Activated naive CD8-positive, alpha-beta T cell treated with anti-CD3 and anti-CD28 coated beads, Interleukin-2, amount 50 U/mL, for 16 hours (primary cell): ENCODE results near the gene CEP170B.
"Not testable (repeated sequence)": the region's sequence is repeated elsewhere in the genome, so short reads cannot be mapped to it uniquely, and the experiment has no call there.

ENCODE experiments used
- DNase-seq: peaks from one replicate; pipeline ENCODE4 v3.0.0-alpha.2; 2020; ENCODE audit warnings: low read depth, low spot score

Gene CEP170B

GRCh38 chr14:104865081-104865630, at the start of gene CEP170B:
TSS of gene CEP170B (plus strand) at chr14:104865268. CDS start at chr14:104868451, 3,183 bp downstream.
- no peak for DNase-seq

- DNase-seq = no peak
These were observed 48.5 kb upstream of the CEP170B start for GRCh38 chr14:104816616-104816884.

DNA sequence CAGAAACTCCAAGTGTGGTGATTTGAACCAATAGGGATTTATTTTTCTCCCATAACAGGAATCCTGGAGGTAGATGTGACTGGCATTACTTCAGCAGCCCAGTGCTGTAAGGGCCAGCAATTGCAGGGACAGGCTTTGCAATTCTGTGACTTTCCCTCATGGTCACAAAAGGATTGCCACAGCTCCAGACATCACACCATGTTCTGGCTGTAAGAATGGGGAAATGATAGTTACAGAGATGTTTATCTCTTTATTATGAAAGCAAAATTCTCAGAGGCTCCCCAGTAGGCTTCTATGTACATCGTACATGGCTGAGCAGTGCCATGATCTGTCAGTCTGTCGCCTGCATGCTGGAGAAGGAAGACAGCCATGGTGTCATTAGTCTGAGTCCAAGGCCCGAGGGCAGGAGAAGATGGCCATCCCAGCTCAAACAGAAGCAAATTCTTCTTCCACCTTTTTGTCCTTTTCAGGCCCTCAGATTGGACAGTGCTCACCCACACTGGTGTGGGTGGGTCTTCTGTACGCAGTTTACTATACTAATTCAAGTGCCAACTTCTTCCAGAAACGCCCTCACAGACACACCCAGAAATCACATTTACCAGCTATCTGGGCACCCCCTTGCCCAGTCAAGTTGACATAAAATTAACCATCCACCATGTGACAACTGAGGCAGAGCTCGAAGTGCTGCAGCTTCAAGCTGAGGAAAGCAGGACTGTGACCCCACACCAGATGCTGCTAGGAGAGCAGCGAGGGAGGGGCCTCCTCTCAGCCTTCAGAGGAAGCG, 46.9 kb upstream of the CEP170B start:
- DNase-seq = no peak

DNA sequence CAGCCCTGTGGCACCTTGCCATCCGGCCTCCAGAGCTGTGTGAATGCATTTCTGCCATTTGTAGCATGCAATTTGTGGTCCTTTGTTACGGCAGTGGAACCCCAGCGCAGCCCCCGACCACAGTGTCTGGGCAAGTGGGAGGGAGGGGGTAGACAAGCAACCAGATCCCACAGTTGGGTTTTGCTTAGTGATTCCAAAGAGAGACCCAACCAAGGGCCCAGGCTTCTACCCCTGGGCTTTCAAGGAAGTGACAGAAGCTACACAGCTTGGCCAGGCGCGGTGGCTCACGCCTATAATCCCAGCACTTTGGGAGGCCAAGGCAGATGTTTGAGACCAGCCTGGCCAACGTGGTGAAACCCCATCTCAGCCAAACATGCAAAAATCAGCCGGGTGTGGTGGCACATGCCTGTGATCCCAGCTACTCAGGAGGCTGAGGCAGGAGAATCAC, 46.3 kb upstream of the CEP170B start:
- DNase-seq = no peak

- no peak for DNase-seq
These were observed 45.7 kb upstream of the CEP170B start for GRCh38 chr14:104819361-104819781.

DNA sequence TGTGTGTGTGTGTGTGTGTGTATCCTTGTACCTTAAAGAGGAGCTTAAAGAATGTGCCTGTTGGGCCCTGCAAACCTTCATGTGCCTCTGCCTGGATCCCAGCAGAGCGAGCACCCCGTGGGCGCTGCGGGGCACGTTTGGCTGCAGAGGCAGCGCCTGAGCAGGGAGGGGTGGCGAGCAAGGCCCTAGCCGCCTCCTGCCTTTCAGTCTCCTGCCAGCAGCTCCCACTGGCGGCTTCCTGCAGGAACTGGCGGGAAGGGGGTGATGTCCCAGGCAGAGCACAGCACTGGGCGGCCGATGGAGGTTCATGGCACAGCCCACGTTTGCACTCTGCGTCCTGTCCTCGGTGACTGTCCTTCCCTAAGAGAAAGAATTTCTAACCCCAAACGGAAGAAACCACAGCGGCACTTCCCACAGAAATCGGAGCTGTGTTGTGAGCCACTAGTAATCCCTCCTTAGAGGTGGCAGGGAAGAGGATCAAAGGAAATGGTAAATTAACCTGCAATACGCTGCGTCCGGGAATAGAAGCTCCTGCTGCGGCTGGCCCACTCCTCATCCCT, 44.3 kb upstream of the CEP170B start:
- DNase-seq = no peak

DNA sequence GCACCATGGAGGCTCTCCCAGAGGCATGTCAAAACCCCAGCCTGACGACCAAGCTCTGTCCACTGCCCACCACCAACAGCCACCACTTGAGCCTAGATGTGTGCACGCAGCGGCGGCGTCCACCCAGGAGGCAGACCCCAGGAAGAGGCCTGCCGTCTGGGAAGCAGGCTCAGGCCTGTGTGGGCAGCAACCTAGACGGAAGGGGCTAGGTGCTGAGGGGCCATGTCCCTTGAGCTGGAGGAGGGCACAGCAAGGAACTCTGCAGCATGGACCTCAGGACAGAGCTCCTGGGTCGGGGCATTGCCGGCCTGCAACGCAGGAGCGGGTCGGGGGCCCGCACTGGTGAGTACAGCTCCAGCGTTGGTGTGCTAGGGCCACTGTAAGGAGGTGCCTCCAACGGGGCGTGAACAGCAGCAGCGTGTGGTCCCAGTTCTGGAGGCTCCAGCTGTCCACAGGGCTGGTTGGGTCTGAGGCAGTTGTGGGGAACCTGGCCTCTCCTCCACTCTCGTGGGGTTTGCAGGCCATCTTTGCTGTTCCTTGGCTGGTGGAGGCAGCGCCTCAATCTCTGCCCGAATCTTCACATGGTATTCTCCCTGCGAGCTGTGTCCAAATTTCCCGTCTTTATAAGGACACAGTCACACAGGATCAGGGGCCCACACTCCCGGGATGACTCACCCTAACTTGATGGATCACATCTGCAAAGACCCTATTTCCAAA, 43.7 kb upstream of the CEP170B start:
- no peak for DNase-seq

- DNase-seq = no peak
These were observed 43.0 kb upstream of the CEP170B start for GRCh38 chr14:104821971-104822608.

- DNase-seq = no peak
These were observed 42.0 kb upstream of the CEP170B start for GRCh38 chr14:104822821-104823615.

DNA sequence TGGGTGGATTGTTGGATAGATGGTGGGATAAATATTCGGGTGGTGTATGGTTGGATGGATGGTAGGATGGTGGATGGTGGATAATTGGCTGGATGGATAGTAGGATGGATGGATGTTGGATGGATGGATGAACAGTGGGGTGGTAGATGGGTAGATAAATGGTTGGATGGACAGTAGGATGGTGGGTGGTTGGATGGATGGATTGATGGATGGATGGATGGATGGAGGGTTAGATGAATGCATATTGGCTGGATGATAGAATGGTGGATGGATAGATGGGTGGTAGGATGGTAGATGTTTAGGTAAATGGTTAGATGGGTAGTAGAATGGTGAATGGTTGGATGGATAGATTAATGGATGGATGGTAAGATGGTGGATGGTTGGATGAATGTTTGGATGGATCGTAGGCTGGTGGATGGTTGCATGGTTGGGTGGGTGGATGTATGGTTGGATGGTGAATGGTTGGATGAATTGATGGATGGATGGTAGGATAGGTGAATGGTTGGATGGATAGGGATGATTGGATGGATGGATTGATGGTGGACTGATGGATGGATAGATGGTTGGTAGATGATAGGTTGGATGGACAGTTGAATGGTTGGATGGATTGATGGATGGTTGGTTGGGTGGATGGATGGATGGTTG, 40.6 kb upstream of the CEP170B start:
- DNase-seq = no peak

DNA sequence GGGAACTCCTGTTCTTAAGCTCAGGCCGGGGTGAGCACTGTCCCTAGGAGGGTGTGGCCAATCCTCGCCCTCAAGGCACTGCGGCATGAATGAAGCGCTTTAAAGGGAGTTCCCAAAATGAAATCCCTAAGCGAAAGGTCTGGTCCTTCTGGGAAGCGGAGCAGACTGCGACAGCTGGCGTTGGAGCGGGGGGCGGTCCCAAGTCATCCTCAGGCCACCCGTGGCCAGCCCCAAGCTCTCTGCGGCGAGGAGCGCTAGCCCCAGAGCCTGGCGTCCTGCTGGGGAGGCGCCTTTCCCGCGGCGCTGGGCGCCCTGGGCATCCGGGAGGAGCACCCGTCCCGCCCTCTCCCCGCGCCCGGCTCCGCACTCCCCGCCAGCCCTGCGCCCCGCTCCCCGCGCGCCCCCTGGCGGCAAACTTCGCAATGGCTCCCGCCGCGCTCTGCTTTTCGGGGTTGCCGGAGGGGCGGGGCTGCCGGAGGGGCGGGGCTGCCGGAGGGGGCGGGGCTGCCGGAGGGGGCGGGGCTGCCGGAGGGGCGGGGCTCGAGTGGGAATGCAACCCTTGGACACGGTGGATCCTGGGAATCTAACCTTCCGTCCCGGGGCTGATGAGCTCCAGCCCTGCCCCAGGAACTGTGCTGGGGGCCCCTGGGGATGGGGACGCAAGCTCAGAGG, 38.7 kb upstream of the CEP170B start:
- DNase-seq = peak; percentile 86

DNA sequence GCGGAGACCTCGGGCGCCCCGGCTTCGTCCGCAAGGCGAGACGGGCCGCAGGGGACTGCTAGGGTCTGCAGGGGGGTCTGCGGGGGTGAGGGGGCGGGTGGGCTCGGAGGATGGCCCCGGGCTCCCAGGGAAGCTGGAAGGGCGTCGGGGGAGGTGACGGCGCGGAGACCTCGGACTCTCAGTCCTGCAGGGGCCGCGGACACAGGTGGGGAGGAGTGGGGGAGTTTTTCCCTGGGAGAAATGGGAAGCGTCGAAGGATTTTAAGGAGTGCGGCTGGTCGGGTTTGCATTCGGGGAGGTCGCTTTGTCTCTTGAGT, 38.2 kb upstream of the CEP170B start:
- no peak for DNase-seq

DNA sequence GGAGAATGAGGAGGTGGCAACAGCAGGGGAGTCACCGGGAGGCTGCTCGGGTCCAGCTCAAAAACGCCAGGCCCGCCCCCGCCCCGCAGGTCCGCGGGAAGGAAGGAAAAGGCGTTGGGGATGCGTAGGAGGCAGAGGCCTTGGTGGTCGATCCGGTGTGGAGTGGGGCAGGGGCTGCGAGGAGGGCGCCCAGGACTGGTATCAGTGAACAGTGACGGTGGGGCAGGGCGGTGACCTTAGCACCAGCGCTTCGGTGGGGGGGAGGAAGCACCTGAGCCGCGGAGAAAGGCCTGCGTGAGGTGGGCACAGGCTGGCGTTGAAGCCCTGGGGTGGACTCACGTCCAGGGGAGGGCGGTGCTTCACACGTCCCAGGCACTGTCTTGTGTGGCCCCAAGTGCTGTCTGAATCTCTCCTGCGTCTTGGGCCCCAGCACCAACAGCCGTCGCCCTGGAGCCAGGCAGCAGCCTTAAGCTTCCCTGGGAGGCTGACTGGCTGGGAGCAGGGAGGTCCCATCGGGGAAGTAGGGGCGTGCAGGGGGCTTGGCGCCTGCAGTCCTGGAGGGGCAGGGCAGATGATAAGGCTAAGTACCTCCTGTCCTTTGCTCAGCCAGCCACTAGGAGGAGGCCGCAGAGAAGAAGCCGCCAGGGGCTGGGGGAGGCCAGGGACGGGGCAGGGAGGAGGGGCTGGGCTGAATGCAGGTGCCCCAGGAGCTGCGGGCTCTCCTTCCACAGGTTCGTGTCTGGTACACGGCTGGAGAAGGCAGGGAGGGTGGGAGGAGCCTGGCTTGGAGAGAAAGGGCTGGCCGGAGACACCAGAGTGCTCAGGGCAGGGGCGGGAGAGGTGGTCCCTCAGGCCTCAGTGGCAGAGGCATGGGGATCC, 37.7 kb upstream of the CEP170B start:
- DNase-seq = peak; percentile 37

- DNase-seq = no peak
These were observed 34.3 kb upstream of the CEP170B start for GRCh38 chr14:104830781-104831180.

GRCh38 chr14:104836171-104836935, 28.7 kb upstream of the CEP170B start:
- DNase-seq = not testable (repeated sequence)

GRCh38 chr14:104841730-104842129, 23.3 kb upstream of the CEP170B start:
- DNase-seq = no peak

DNA sequence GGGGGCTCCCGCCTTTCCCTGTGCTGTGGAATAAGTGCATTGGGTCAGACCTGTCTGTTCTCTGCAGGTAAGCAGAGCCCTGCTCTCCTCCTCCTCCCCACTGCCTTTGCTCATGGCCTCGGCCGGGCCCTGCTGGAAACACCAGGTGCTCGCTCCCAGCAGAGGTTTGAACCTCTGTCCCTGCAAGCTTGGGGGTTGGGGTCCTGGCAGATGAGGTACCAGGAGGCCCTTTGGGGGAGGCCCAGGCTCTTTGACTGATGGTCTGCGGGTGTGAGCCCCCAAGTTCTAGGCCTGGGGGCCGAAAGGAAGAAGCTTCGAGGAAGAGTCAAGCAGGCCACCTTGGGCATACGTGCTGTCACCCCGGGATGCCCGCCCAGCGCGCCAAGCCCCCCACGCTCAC, 22.1 kb upstream of the CEP170B start:
- DNase-seq = no peak

DNA sequence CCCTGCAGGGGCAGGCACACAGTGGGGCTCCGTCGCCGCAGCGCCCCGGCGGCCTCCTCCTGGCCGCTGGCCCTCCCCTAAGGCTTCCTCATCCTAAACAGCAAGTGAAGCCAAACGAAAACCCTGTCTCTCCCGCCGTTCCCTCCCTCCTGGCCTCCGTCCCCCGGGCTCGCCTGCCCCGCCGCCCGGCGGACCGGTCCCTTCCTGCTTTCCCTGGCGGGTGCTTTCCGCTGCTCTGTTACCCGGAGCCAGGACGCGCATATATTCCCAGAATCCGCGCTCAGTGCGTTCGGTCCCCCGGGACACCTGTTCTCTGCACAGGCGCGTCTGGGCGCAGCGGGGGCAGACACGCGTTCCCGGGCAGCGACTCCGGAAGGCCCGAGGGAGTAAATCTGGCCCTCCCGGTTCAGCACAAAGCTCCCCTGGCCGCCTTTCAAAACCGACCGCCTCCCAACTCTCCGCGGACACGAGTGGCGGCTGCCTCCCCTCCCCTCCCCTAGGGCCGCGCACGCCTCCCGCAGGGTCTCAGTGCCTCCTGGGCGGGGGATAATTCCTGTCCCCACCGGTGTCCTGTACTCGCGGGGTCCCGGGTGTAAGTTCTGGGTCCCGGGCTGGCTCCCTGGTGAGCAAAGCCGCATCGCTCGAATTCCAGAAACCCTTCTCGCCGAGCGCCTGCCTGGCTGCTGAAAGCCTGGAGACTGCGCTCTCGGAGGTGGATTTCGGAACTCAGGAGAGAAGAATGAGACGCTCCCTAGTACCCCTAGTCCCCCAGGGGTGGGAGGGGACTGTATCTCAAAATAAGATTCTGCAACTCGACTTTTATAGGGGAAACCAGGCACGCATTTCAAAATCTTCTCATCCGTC, 21.4 kb upstream of the CEP170B start:
- no peak for DNase-seq
